NCI-H2107 (cell line): Measurements from ENCODE around the gene IGIP.

ENCODE experiments used
- DNase-seq: peaks from one replicate; lab custom pipeline; 2025; lab: John Stamatoyannopoulos, UW

IGIP gene

GRCh38 chr5:140125637-140126036, at the start of gene IGIP:
Gene IGIP (plus strand): TSS chr5:140125937. CDS start chr5:140128477, 2,540 bp downstream.
- no peak for DNase-seq

- DNase-seq, result no peak
Measured at GRCh38 chr5:140076142-140076541, 49.6 kb upstream of the IGIP start.

- DNase-seq, result no peak
Measured at GRCh38 chr5:140076788-140077187, 48.9 kb upstream of the IGIP start.

GRCh38 chr5:140083120-140083519, 42.6 kb upstream of the IGIP start:
- no peak for DNase-seq

GRCh38 chr5:140083650-140084049, 42.1 kb upstream of the IGIP start:
- DNase-seq, result no peak

GRCh38 chr5:140084541-140084940, 41.2 kb upstream of the IGIP start:
- no peak for DNase-seq

GRCh38 chr5:140090251-140090650, 35.5 kb upstream of the IGIP start:
- DNase-seq, result no peak

- no peak for DNase-seq
Measured at GRCh38 chr5:140093179-140093578, 32.6 kb upstream of the IGIP start.

- DNase-seq, result no peak
Measured at GRCh38 chr5:140093866-140094265, 31.9 kb upstream of the IGIP start.

- DNase-seq, result no peak
Measured at GRCh38 chr5:140094889-140095288, 30.8 kb upstream of the IGIP start.

- DNase-seq, result no peak
Measured at GRCh38 chr5:140101179-140101578, 24.6 kb upstream of the IGIP start.

- DNase-seq, result no peak
Measured at GRCh38 chr5:140103154-140103553, 22.6 kb upstream of the IGIP start.

- no peak for DNase-seq
Measured at GRCh38 chr5:140104100-140104499, 21.6 kb upstream of the IGIP start.

GRCh38 chr5:140106101-140106500, 19.6 kb upstream of the IGIP start:
- DNase-seq, result no peak

GRCh38 chr5:140106805-140107311, 18.9 kb upstream of the IGIP start:
- DNase-seq, result no peak

- DNase-seq, result peak; percentile 75
Measured at GRCh38 chr5:140107312-140108092, 18.2 kb upstream of the IGIP start.

- DNase-seq, result no peak
Measured at GRCh38 chr5:140108093-140109017, 17.4 kb upstream of the IGIP start.

- no peak for DNase-seq
Measured at GRCh38 chr5:140109018-140109758, 16.5 kb upstream of the IGIP start.

GRCh38 chr5:140109759-140110645, 15.7 kb upstream of the IGIP start:
- no peak for DNase-seq

GRCh38 chr5:140110646-140110957, 15.1 kb upstream of the IGIP start:
- DNase-seq, result no peak
